ENCODE measurements around the gene MGAT3. TPM values are rescaled to one million over a fixed set of nuclear protein-coding genes. Genes with fewer than 3 reads are reported as not detected.

The MGAT3 gene
- total RNA-seq, 1 experiment from 2014 or later = 5.0 TPM

DNA sequence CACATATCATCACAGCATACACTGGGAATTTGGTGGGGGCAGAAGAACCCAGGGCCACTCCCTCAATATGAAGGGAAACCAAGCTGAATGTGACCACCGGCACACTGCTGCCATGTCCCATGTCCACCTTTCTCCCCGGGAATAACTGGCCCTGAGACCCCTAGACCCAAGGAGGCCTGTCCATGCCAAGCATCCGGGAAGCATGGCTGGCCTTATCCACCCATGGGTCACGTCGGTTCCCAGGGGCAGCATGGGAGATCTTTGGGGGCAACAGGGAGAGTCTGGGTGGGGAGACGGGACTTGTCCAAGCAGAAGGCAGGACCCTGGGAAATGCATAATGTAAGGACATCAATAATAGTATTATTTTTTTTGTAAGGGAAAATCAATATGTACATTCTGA, 34.9 kb downstream of the MGAT3 start:
- Mint-ChIP-seq H3K27ac (no peak overlapping the region), H3K4me3 (no peak overlapping the region), H3K4me1 (peaks cover 6 to 15% of the 10 kb centered on the region in 2 experiments), H3K9me3 (peaks cover 0 to 3% of the 10 kb centered on the region in 2 experiments; a peak in 1 of 5 replicates), H3K36me3 (ENCODE audit: insufficient read depth in 1 of 3, low read depth in 3 of 3) (peaks cover 0 to 6% (median 4%) of the 10 kb centered on the region in 3 experiments; a peak in 3 of 7 replicates), H3K27me3 (ENCODE audit: low read depth) (peaks cover 49% of the 10 kb centered on the region)
- H3K23me2 ChIP-seq (ENCODE audit: insufficient read length, low read depth, low read length, poor library complexity, severe bottlenecking) = no peaks in the 10 kb centered on the region
- H2BK12ac ChIP-seq (ENCODE audit: insufficient read length, low read depth, low read length) = no peak overlapping the region
- no peaks in the 10 kb centered on the region for H3K4me1 ChIP-seq (ENCODE audit: insufficient read depth, low read length)
- TF ChIP-seq, protein P1, sequence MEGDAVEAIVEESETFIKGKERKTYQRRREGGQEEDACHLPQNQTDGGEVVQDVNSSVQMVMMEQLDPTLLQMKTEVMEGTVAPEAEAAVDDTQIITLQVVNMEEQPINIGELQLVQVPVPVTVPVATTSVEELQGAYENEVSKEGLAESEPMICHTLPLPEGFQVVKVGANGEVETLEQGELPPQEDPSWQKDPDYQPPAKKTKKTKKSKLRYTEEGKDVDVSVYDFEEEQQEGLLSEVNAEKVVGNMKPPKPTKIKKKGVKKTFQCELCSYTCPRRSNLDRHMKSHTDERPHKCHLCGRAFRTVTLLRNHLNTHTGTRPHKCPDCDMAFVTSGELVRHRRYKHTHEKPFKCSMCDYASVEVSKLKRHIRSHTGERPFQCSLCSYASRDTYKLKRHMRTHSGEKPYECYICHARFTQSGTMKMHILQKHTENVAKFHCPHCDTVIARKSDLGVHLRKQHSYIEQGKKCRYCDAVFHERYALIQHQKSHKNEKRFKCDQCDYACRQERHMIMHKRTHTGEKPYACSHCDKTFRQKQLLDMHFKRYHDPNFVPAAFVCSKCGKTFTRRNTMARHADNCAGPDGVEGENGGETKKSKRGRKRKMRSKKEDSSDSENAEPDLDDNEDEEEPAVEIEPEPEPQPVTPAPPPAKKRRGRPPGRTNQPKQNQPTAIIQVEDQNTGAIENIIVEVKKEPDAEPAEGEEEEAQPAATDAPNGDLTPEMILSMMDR (conservative IDR thresholded peaks at IDR 0.05) = no peak
- H2BK15ac ChIP-seq (ENCODE audit: low read depth, low read length) = no peak overlapping the region
- H2BK5ac ChIP-seq (ENCODE audit: insufficient read length, low read length) = no peak overlapping the region
- no peaks in the 10 kb centered on the region for H3K27me3 ChIP-seq (ENCODE audit: insufficient read depth, low read length)
- no peak overlapping the region for H3K27ac ChIP-seq (ENCODE audit: insufficient read length, low read depth, low read length)
- no peak overlapping the region for H4K5ac ChIP-seq (ENCODE audit: insufficient read length, low read depth, low read length)
- H3K14ac ChIP-seq (ENCODE audit: insufficient read depth, low read length) = no peak overlapping the region
- no peak overlapping the region for H4K8ac ChIP-seq (replicated peaks; ENCODE audit: insufficient read length, low read depth, low read length)
- no peak overlapping the region for H2AFZ ChIP-seq (ENCODE audit: low read length)
- H2BK20ac ChIP-seq (ENCODE audit: low read depth, low read length, poor library complexity, severe bottlenecking) = no peak overlapping the region
- H3K56ac ChIP-seq (ENCODE audit: insufficient read length, low read depth, low read length) = no peak overlapping the region
- DNase-seq = no peak
- no CpG with 5 or more reads among the region's 6 CpGs for WGBS (ENCODE audit: extremely low coverage, insufficient read length, low lambda C conversion rate)
- no peak overlapping the region for H2BK120ac ChIP-seq (ENCODE audit: low read depth, low read length, poor library complexity, severe bottlenecking)
- H4K91ac ChIP-seq (ENCODE audit: insufficient read length, low read depth, low read length) = no peak overlapping the region
- H3K23ac ChIP-seq (ENCODE audit: insufficient read length, low read depth, low read length) = no peak overlapping the region
- no peak overlapping the region for H3K18ac ChIP-seq (ENCODE audit: insufficient read length, low read depth, low read length)
- no peak overlapping the region for H3K4me2 ChIP-seq (ENCODE audit: insufficient read depth, insufficient read length, low read length)
- H4K20me1 ChIP-seq (ENCODE audit: control insufficient read depth, insufficient read depth, insufficient read length) = no peaks in the 10 kb centered on the region
- H3K9me3 ChIP-seq (ENCODE audit: control insufficient read depth, low read depth, low read length) = no peaks in the 10 kb centered on the region
- H2AK5ac ChIP-seq (ENCODE audit: insufficient read length, low read length) = no peak overlapping the region
- H3K79me2 ChIP-seq (ENCODE audit: insufficient read depth, low read length) = no peaks in the 10 kb centered on the region
- no peak overlapping the region for H3K9ac ChIP-seq (ENCODE audit: extremely low read depth, insufficient read length, low read length)
- no peaks in the 10 kb centered on the region for H3K79me1 ChIP-seq (ENCODE audit: insufficient read depth, low read depth, low read length, poor library complexity, severe bottlenecking)
- H3K4ac ChIP-seq (ENCODE audit: low read depth, low read length) = no peak overlapping the region
- no peak overlapping the region for H3T11ph ChIP-seq (ENCODE audit: low read length)

Data from H9 (cell line).